Endothelial cell of umbilical vein (primary cell): Measurements from ENCODE around the gene PPP3CA.

Experiments used
- CTCF ChIP-seq, 2 donors: IDR thresholded peaks; 1 replicate in 1 of 2; 2 replicates in 1 of 2; pipeline ENCODE4 v1.5.1; 2011; ENCODE audit warnings: low read length in 2 of 2, mild to moderate bottlenecking in 2 of 2, moderate library complexity in 2 of 2, control low read depth in 1 of 2, inconsistent platforms in 1 of 2, low read depth in 1 of 2; ENCODE audit not compliant: insufficient read depth in 1 of 2; ENCODE audit errors: extremely low read depth in 1 of 2
- EZH2 ChIP-seq: IDR thresholded peaks from 2 replicates; pipeline ENCODE4 v1.6.1; 2012; ENCODE audit warnings: borderline replicate concordance, low read depth, mild to moderate bottlenecking, moderate library complexity, low read length, inconsistent platforms; ENCODE audit not compliant: severe bottlenecking
- FOS ChIP-seq: IDR thresholded peaks from 2 replicates; pipeline ENCODE4 v1.6.1; 2011; ENCODE audit warnings: mild to moderate bottlenecking, low read length, moderate library complexity, borderline replicate concordance; ENCODE audit not compliant: insufficient read depth
- GATA2 ChIP-seq: IDR thresholded peaks from 2 replicates; pipeline ENCODE4 v1.7.0; 2011; ENCODE audit warnings: low read depth, mild to moderate bottlenecking, moderate library complexity, mixed read lengths, low read length; ENCODE audit not compliant: insufficient read length, insufficient read depth
- JUN ChIP-seq: IDR thresholded peaks from 2 replicates; pipeline ENCODE4 v1.6.1; 2011; ENCODE audit warnings: borderline replicate concordance, low read depth; ENCODE audit not compliant: insufficient read length, insufficient read depth
- MAX ChIP-seq: IDR thresholded peaks from 2 replicates; pipeline ENCODE4 v1.6.1; 2011; ENCODE audit not compliant: insufficient read depth, insufficient read length
- MYC ChIP-seq: IDR thresholded peaks from one replicate; pipeline ENCODE4 v1.6.1; 2011; ENCODE audit warnings: mild to moderate bottlenecking, low read depth, low read length
- POLR2A ChIP-seq: IDR thresholded peaks from 2 replicates; pipeline ENCODE4 v1.6.1; 2012; ENCODE audit warnings: low read depth, mild to moderate bottlenecking, control low read depth, low read length
- POLR2AphosphoS5 ChIP-seq: IDR thresholded peaks from 2 replicates; pipeline ENCODE4 v1.6.1; 2012; ENCODE audit warnings: low read depth, mild to moderate bottlenecking, control low read depth, low read length, moderate library complexity; ENCODE audit not compliant: insufficient read depth

GRCh38 chr4:101019941-101020401, 327.4 kb downstream of the PPP3CA start:
- TF ChIP-seq CTCF (IDR thresholded peaks at IDR 0.05; ENCODE audit: extremely low read depth in 1 of 2, insufficient read depth in 1 of 2, low read depth in 1 of 2, low read length in 2 of 2) (no peak), POLR2AphosphoS5 (no peak), POLR2A (no peak), FOS (peak; percentile 65), EZH2 (no peak), JUN (no peak), MYC (no peak), MAX (no peak), GATA2 (peak; percentile 46)
